Uterus (tissue), 2 donors: Measurements from ENCODE around the gene TMPRSS4.

Experiments used
- POLR2A ChIP-seq, 2 donors: fragments of 450-650 bp; IDR thresholded peaks; one replicate each; pipeline ENCODE4 v1.6.1; 2016; ENCODE audit warnings: antibody characterized with exemption in 2 of 2, mild to moderate bottlenecking in 1 of 2, moderate library complexity in 1 of 2
- TF ChIP-seq, protein P1 (sequence below), 4 experiments: fragments of 200-600 bp in 2 of 4; fragments of 450-650 bp in 2 of 4; sonication (generic) in 2 of 4; IDR thresholded peaks; one replicate each; pipeline ENCODE4 v1.5.1; 2016 to 2019; ENCODE audit warnings: antibody characterized with exemption in 4 of 4, mild to moderate bottlenecking in 2 of 4, moderate library complexity in 1 of 4

DNA sequence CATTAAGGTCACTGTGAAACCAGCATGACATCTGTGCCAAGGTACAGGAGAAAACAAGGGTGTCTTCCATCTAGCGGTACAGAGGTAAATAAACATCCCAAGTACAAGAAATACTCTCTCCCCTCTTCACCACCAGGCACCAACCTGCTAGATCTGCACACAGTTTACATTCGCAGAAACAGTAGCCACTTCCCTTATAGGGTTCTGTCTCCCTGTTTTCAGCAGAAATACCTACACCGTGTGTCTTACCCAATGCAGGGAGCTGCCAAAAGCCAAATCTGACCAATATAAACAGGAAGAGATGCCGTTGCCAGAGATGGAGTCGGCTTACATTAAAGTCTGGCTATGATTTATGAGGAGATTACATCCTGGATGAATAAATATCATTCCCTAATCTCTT, 74.6 kb downstream of the TMPRSS4 start:
- no peak for TF ChIP-seq POLR2A (IDR thresholded peaks at IDR 0.05)
- TF ChIP-seq, protein P1, sequence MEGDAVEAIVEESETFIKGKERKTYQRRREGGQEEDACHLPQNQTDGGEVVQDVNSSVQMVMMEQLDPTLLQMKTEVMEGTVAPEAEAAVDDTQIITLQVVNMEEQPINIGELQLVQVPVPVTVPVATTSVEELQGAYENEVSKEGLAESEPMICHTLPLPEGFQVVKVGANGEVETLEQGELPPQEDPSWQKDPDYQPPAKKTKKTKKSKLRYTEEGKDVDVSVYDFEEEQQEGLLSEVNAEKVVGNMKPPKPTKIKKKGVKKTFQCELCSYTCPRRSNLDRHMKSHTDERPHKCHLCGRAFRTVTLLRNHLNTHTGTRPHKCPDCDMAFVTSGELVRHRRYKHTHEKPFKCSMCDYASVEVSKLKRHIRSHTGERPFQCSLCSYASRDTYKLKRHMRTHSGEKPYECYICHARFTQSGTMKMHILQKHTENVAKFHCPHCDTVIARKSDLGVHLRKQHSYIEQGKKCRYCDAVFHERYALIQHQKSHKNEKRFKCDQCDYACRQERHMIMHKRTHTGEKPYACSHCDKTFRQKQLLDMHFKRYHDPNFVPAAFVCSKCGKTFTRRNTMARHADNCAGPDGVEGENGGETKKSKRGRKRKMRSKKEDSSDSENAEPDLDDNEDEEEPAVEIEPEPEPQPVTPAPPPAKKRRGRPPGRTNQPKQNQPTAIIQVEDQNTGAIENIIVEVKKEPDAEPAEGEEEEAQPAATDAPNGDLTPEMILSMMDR (IDR thresholded peaks at IDR 0.05): no peak
